GM10266 (cell line): ENCODE data around the gene IQSEC1.

ENCODE experiments used
- DNase-seq: peaks from one replicate; pipeline ENCODE4 v3.0.0; 2012; ENCODE audit errors: extremely low spot score
- CTCF ChIP-seq: IDR thresholded peaks from 2 replicates; pipeline ENCODE4 v1.5.1; 2012; ENCODE audit warnings: mild to moderate bottlenecking, low read depth; ENCODE audit not compliant: control insufficient read depth, insufficient read depth; ENCODE audit errors: missing control alignments

The IQSEC1 gene

GRCh38 chr3:12982619-12983101 lies 90.6 kb downstream of the IQSEC1 start:
- no peak for TF ChIP-seq CTCF
- no peak for DNase-seq

GRCh38 chr3:12981306-12982275 lies 91.6 kb downstream of the IQSEC1 start:
- DNase-seq = no peak
- TF ChIP-seq CTCF = no peak

- no peak for TF ChIP-seq CTCF
- no peak for DNase-seq
Measured at GRCh38 chr3:12980596-12981290, 92.5 kb downstream of the IQSEC1 start.

- no peak for TF ChIP-seq CTCF
- DNase-seq = no peak
Measured at GRCh38 chr3:12979947-12980487, 93.2 kb downstream of the IQSEC1 start.

- no peak for DNase-seq
- TF ChIP-seq CTCF = no peak
Measured at GRCh38 chr3:12979151-12979946, 93.9 kb downstream of the IQSEC1 start.

- no peak for TF ChIP-seq CTCF
- DNase-seq = no peak
Measured at GRCh38 chr3:12978682-12979081, 94.5 kb downstream of the IQSEC1 start.
